GM19240 (cell line): ENCODE results near the gene SLC49A4.
"Not testable (repeated sequence)": the region's sequence is repeated elsewhere in the genome, so short reads cannot be mapped to it uniquely, and the experiment has no call there.

Source experiments
- DNase-seq: peaks from one replicate; pipeline ENCODE4 v3.0.0; 2011; ENCODE audit warnings: low spot score; ENCODE audit not compliant: insufficient read length

SLC49A4 gene, protein sequence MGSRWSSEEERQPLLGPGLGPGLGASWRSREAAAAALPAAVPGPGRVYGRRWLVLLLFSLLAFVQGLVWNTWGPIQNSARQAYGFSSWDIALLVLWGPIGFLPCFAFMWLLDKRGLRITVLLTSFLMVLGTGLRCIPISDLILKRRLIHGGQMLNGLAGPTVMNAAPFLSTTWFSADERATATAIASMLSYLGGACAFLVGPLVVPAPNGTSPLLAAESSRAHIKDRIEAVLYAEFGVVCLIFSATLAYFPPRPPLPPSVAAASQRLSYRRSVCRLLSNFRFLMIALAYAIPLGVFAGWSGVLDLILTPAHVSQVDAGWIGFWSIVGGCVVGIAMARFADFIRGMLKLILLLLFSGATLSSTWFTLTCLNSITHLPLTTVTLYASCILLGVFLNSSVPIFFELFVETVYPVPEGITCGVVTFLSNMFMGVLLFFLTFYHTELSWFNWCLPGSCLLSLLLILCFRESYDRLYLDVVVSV

DNA sequence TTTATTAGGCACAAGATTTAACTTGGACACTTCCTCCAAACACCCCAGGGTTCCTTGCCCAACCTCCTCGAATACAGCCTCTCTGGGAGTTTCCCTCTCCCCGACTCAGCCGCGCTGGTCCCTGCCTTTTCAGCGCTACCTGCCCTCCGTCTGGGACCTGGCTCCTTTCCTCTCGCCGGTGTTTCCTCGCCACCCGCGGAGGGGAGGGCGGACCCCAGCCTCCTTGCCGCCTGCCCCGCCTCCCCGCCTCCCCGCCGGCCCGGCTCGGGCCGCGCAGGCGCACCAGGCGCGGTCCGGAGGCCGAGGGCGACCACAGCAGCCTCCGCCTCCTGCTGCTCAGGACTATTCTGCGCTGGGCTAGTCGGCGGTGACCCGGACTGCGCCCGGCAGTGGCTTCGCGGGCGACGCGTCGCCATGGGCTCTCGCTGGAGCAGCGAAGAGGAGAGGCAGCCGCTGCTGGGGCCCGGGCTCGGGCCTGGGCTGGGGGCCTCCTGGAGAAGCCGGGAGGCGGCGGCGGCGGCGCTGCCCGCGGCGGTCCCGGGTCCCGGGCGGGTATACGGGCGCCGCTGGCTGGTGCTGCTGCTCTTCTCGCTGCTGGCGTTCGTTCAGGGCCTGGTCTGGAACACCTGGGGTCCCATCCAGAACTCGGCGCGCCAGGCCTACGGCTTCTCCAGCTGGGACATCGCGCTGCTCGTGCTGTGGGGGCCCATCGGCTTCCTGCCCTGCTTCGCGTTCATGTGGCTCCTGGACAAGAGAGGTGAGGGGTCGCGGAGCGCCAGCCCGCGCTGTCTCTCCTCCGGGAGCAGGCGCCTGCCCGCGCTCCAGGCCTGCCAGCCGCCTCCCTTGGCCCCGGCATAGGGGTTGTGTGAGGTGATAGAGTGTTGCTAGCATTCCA, at the start of gene SLC49A4:
TSS of gene SLC49A4 (plus strand) at position 291 of the 895 bp plus-strand sequence. CDS start at position 415, 124 bp downstream.
- DNase-seq, result peak; percentile 64

DNA sequence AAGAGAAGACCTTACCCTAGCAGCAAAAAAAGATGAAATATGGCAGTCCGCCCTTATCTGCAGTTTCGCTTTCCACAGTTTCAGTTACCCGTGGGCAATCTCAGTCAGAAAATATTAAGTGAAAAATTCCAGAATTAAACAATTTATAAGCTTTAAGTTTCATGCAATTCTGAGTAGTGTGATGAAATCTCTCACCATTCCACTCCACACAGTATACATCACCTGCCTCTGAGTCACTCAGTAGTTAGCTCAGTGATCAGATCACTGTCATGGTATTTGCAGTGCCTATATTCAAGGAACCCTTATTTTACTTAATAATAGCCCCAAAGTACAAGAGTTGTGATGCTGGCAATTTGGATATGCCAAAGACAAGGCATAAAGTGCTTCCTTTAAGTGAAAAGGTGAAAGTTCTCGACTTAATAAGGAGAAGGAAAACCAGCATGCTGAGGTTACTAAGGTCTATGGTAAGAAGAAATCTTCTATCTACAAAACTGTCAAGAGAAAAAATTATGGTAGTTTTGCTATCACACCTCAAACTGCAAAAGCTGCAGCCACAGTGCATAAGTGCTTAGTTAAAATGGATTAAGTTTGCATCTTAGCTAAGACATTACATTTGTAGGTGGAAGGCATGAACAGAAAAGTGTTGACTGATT, 49.4 kb upstream of the SLC49A4 start:
- DNase-seq, result no peak

DNA sequence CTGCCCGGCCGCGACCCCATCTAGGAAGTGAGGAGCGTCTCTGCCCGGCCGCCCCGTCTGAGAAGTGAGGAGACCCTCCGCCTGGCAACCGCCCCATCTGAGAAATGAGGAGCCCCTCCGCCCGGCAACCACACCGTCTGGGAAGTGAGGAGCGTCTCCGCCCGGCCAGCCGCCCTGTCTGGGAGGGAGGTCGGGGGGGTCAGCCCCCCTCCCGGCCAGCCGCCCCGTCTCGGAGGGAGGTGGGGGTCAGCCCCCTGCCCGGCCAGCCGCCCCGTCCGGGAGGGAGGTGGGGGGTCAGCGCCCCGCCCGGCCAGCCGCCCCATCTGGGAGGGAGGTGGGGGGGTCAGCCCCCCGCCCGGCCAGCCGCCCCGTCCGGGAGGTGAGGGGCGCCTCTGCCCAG, 47.6 kb upstream of the SLC49A4 start:
- DNase-seq, result not testable (repeated sequence)

DNA sequence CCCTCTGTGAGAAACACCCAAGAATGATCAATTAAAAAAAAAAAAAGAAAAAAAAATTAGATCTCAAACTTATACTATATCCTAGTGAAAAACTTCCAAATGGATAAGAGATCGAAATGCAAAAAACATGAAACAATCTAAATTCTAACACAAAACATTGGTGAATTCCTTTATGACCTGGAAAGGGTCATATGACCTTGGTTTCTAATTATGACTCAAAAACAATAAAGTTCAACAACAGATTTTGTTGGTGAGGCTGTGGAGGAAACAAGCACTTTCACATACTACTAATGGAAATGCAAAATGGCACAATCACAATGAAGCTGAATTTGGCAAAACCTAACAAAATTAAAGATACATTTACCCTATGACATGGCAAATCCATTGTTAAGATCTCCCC, 46.5 kb upstream of the SLC49A4 start:
- DNase-seq, result no peak

DNA sequence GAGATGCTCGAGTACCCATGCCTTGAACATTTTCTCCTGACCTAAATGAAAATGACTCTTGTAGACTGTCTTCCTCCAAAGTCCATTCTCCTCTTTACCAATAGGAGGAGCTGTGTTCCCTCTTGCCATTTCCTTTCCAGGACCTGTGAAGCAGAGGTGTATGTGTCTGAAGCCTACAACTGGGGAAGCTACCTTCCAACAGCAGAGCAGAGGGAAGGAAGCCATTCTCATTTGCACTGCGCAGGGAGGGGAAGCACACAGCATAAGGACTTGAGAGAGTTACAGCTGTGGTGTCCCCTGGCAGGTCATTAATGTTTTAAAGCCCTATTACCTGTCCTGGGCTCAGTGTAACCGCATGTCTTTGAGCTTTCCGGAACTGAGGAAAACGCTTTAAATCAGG, 39.9 kb upstream of the SLC49A4 start:
- DNase-seq, result peak; percentile 33

DNA sequence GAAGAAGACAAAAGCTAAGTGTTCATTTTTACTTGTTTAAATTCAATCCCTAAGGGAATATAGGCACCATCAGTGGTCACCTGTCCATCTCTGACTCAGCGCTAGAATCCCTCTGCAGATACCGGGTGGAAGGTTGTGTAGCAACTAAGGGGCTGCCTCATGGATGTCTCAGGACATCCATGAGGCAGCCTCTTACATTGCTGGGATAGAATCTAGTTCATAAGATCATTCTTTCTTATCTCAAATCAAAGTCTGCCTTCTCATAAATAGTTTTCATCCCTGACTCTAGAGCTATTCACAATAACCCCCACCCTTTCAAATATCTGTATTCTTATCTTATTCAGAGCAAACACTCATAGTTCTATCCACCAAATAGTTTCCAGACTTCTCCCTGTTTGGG, 39.4 kb upstream of the SLC49A4 start:
- DNase-seq, result no peak

DNA sequence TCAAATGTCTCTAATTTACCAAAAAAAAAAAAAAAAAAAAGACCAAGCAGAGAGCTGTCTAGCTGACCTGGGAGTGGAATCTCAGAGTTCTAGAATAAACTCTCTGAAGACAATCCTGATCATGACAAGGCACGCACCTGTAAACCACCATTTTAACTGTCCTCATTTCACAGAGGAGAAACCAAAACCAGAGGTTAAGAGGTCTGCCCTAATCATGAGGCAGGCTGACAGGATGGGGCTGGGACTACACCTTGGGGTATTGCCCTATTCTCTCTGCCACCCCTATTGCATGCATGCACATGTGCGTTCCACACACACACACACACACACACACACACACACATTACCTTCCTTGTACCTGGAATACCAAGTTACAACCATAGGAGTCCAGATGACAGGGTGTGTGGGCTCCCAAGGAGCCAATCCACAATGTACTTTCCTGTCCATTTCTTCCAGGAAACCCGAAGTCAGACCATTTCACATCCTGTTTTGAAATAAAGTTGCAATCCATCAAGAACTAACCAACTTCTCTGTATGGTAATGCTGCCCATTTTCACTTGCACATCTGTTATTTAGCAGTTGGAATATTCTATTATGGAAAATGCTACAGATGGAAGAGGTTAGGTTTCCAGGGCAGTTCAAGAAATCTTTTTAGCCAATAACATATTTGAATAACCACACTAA, 35.9 kb upstream of the SLC49A4 start:
- DNase-seq, result no peak

DNA sequence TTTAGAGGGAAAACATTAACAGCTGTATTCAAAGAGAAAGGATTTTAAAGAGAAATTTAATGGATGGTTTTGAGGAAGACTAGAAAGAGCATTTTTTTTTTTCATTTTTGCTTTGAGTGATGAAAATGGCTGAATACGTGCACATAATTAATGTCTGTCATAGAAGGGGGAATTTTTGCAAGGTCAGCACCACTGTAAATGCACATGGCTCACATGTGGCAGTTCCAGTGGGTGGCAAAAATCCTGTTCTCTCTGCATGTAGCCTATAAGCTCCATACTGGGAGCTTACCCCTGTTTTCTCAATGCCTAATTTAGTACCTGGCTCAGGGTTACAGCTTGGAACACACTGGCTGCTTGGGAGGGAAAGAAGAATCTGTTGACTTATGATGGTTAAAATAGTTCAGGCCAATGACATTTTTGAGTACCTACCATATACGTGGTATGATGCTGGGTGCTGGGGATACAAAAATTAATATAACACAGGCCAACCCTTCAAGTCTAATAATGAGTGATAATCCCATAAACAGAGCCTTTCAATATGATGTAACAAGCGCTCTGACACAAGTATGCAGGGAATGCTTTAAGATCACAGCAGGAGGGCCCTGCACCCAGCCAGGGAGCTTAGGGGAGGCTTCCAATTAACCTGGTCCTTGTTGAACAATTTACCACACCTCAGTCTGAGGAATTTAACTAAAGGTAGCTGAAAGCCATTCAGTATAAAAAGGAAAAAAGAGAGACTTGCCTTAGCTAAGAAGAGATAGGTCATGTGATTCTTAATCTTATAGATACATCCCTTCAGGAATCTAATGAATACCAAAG, 34.2 kb upstream of the SLC49A4 start:
- no peak for DNase-seq

DNA sequence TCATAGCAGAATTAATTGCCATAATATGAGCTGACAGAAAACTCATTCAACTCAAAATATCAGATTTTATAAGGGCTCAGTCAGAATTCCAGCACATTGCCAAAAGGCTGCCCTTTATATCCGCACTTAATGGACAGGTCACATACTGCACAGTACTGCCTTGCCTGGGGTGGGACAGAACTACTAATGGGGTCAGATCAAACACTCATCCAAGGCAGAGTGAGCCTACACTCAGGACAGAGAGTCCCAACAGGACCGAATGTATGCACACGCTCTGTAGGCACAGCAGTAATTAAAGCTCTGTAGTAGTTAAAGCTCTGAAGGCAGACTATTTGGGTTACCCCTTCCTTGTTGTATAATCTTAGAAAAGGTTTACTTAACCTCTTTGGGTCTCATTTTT, 28.4 kb upstream of the SLC49A4 start:
- DNase-seq, result no peak

DNA sequence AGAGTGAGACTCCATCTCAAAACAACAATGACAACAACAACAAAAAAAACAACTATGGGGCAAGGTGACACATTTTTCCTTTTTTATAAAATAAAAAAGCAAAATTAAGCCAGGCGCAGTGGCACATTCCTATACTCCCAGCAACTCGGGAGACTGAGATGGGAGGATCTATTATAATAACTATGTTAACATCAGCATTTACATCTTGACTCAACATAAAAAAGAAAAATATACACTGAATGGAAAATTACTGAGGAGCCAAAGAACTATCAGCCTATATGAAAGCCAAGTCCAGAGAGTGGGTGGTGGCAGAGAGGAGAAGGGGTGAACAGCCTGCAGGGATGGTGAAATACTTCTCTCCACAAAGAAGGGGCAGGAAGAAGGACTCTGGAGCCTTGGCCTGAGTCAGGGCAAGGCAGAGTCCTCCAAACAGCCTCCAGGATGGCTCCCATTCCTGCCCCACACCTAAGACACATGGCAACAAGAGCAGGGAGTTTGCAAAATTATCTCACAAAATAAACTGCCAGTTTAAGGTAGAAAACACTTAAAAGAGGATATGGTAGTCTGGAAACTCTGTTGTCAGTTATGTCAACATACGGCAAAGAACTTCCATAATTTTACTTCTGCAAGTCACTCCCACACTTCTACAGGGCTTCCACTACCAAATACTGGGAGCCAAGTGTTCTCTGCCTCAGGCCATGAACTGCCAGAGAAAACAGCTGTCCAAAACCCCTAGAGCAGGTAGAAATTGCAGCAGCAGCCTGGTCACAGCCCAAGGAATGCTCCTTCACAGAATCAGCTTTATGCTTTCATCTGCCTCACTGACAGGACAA, 27.1 kb upstream of the SLC49A4 start:
- no peak for DNase-seq

DNA sequence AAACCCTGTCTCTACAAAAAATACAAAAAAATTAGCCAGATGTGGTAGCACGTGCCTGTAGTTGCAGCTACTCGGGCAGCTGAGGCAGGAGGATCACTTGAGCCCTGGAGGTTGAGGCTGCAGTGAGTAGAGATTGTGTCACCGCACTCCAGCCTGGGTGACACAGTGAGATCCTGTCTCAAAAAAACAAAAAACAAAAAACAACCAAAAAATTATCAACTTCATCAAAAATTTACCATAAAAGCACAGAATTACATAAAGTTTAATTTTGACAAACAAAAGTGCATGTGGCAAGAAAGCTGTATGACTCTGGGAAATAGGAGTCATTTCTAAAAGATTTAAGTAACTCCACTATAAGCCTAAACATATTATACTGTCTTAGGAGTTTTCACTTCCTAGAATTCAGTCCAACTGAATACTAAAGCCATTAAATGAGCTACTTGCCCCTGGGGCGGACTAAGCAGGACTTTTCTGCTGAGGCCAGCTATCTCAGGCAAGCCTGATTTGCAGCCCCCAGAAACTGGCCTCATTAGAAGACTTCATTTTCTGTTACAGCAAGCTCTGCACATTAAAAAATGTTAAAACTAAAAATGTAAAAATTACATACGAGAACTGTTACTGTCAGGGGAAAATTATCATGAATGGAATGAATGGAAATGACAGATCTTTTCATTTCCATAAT, 24.2 kb upstream of the SLC49A4 start:
- DNase-seq, result no peak

DNA sequence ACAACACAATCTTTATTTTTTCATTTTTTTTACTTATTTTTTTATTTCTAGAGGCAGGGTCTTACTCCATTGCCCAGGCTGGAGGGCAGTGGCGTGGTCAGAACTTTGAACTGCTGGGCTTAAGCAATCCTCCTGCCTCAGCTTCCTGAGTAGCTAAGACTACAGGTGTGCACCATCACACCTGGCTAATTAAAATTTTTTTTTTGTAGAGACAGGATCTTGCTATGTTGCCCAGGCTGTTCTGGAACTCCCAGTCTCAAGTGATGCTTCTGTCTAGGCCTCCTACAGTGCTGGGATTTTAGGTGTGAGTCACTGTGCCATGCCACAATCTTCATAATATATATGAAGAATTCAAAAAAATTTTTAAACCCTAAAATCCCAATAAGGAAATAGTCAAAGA, 22.0 kb upstream of the SLC49A4 start:
- no peak for DNase-seq

DNA sequence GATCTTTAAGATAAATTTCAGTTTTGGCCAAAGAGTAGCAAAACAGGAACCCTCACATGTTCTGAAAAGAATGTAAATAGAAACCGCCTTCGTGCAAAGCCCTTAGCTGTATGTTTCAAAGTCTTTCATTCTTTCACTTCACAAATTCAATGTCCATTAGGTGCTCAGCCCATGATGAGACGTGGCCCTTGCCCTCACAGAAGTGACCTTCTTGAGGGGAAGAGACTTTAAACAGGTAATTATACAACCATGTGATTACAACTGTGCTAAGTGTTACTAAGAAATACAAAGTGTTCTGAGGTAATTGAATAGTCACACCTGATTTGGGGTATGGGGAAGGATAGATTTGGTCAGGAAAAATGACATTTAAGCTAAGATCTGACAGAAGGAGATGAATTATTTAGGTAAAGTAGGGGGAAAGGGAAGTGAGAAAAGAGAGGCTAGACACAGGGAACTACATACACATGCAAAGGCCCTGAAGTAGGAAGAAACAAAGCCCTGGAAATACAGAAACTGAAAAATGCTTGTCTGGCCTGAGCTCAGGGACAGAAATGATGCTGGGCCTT, 20.8 kb upstream of the SLC49A4 start:
- DNase-seq, result no peak

DNA sequence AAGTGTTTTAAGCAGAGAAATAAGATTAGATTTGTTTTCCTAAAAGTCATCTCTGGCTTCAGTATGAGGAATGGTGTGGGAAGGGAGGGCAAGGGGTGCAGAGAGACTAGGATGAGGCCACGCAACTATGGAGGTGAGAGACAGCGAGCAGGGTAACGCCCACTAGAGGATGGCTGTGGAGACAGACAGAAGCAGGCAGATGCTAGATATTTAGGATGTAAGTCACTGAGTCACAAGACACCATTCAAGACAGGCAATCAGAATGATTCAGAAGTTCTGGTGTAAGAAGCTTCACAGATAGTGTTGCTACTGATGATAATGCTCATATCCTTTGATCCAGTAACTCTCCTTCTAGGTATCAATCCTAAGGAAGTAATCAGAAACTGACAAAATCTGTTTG, 20.3 kb upstream of the SLC49A4 start:
- DNase-seq, result no peak

DNA sequence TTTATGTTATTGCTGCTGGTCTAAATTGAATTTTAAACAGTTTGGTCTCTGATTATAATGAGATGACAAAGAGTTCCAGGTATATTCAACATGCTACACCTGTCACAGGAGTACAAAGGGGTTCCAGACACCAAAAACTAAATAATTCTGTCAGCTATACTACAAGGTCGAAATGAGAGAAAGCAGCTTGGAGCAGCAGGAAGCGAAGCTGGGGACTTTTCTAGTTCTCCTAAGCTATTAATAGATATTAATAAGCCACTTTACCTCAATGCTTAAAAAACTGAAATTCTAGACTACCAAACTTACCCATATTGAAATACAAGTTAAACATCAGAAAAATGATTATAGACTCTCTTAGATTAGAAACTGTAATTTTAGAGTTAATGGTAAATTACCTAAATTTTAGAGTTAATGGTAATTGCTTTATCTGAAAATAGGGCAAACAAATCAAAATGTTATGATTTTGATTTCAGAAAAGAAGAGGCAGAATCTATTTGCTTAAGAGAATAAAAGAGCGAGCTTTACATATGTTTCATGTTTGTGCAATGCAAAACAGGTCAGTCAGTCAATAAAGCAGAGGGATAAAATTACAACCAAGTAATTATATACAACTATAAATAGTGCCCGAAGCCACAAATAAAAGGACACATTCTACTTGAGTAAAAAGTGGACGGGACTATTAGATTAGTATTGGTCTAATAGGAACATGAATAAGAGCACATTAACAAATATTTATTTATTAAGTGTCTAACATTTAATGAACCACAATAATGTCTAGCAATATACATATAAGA, 18.0 kb upstream of the SLC49A4 start:
- no peak for DNase-seq

DNA sequence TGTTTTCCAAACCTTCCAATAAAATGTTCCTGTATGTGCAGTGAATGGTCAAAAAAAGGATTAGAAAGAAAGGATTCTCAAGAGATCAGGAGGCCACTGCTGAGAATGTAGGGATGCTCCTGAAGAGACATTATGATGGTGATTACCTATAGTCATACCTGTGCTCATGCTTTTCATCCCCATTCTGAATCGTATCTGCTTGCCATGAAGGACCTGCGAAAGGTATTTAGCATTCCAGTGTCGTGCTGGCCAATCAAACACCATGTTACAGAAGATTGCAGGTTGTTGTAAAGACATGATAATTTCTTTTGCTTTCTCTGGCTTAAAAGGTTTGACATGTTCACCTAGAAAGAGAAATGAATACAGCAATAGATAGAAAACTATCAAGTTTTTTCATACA, 17.3 kb upstream of the SLC49A4 start:
- no peak for DNase-seq

DNA sequence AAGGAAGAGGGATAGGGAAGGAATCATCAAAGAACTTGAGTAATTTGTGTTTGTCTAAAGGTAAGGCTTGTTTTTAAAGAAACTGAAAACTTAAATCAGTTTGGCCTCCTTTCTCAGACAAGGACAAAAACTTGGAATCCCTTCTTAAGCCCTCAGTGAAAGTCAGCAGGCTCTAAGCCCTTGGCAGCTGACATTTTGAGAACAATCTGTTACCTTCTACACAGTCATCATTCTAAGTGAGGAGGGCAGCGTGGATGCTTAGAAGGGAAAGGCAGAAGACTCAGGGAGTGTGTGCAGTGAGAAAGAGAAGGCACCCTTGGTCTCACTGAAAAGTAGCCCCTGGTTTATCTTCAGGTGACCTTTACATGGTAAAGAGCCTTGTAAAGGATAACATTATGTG, 12.1 kb upstream of the SLC49A4 start:
- DNase-seq, result no peak

DNA sequence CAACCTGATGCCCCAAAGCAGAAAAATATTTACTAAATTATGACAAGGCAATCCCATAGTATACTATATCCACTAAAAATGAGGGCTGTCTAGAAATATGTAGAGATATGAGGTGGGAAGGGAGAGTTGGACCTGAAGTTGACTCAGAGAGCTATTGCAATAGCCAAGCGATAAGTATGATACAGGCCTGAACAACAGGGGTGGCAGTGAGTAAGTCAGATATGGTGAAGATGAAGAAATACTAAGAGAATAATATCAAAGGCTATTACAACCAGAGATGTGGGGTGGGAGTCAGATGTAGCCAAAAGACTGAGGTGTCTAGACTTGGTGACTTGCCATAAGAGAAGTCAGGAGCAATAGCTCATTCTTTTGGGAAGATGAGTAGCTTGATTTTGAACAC, 10.4 kb upstream of the SLC49A4 start:
- DNase-seq, result no peak
